ENCODE data around the gene ATP6V1G2.

Gene ATP6V1G2

DNA sequence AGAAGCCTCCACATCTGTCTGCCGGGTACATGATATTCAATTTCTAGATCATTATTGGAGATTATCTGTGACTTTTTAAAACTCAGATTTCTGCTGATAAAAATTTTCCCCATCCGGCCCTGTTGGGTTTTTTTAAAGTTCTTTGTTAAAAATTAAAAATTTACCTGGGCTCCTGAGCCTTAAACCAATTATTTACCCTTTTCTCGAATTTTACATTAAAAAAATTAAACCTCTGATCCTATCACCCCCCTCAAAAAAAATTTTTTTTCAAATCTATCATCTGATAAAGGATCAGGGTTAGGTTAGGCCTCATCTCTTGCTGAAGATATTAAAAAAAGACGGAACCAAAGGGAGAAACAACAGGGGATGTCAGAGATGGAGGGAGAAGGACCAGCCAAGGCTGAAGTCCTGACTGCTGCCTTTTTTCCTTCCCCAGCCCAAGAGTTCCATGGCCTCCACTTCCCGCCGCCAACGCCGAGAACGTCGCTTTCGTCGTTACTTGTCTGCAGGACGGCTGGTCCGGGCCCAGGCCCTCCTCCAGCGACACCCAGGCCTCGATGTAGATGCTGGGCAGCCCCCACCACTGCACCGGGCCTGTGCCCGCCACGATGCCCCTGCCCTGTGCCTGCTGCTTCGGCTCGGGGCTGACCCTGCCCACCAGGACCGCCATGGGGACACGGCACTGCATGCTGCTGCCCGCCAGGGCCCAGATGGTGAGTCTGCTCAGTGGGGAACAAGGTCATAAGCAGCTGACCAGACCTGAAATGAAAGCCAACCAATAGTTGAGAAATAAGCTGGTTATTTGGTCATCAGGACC, 1.5 kb upstream of the ATP6V1G2 start:
- peak; percentile 8 for DNase-seq (ENCODE audit: low spot score)

DNA sequence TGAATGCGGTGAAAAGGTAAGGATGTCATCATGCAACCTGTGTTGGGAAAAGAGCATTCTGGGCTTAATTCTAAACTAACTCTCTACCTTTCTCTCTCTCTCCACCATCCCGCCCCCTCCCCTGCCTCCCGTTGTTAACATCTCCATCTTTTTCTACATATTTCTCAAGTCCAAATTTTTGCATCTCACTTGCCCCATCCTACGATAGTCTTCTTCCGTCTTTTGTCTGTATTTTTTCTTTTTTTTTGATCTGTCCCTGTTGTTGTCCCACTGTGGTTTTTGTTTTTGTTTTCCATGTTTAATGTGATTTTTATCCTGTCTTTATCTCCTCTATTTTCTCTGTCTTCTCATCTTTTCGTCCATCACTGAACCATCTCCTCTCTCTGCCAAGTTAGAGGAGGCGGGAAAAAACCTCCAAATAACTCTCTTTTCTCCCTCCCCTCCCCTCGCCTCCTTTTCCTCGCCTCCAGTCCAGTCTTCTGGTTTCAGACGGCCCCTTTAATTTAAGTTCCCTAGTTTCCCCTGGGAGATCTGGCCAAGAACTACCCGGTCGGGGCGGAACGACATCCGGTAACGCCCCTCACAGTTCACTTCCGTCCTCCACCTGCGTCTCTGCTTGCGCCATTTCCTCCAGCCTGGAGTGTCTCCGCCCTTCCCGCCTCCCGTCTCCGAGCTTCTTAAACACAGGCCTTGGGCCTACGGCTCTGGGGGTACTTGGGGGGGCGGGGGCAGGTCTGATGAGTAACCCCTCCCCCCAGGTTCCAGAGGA, 734 bp upstream of the ATP6V1G2 start, which contains the start of gene NFKBIL1:
Gene NFKBIL1 (plus strand): TSS at position 651 of the 769 bp plus-strand sequence. CDS start 87 bp downstream, at position 738.
- peak; percentile 97 for DNase-seq (ENCODE audit: low spot score)

DNA sequence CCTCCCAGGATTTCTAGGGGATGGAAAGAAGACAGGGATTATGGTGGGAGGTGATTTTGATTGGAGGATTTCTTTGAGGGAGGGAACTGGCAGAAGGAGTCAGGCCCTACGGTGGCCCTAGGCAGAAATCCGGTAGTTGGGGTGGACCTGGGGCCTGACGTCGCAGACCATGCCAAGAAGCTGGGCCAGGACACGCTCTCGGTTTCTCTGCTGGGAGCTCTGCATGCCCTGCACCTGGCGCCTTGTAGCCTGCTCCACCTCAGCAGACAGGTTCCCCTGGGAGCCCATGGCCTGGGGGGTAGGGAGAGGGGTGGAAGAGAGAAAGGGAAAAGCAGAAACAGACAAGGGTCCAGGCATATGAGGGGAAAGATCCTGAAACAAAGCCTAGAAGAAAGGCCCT, 1.1 kb downstream of the ATP6V1G2 start:
- DNase-seq (ENCODE audit: low spot score): no peak

DNA sequence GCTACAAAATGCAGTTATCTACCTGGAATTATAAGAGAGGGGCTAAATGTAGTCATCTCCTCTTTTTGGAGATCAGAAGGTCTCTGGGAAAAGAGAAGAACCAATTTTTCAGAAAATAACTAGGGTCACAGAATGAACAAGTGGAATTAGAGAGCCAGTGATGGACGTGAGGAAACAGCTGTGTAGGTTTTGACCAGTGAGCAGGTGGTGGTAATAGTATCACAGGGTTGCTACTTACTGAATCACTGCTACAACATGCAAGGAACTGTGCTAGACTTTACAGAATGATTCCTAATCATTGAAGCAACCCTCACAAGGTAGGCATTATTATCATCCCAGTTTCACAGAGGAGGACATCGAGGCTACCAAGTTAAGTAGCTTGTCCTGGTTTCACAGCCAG, 1.7 kb downstream of the ATP6V1G2 start:
- no peak for DNase-seq (ENCODE audit: low spot score)

DNA sequence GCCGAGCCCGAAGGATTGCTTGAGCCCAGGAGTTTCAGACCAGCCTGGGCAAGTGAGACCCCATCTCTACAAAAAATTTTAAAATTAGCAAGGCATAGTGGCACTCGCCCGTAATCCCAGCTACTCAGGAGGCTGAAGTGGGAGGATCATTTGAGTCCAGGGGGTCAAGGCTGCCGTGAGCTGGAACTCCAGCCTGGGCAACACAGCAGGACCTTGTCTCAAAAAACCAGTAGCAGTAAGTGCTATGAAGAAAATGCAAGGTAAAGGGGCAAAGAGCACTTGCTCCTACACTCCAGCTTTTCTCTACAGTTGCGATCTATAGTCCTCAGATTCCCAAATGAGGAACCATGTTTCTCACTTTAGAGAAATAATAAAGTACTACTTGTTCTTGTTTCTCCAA, 2.8 kb downstream of the ATP6V1G2 start:
- DNase-seq (ENCODE audit: low spot score): no peak

DNA sequence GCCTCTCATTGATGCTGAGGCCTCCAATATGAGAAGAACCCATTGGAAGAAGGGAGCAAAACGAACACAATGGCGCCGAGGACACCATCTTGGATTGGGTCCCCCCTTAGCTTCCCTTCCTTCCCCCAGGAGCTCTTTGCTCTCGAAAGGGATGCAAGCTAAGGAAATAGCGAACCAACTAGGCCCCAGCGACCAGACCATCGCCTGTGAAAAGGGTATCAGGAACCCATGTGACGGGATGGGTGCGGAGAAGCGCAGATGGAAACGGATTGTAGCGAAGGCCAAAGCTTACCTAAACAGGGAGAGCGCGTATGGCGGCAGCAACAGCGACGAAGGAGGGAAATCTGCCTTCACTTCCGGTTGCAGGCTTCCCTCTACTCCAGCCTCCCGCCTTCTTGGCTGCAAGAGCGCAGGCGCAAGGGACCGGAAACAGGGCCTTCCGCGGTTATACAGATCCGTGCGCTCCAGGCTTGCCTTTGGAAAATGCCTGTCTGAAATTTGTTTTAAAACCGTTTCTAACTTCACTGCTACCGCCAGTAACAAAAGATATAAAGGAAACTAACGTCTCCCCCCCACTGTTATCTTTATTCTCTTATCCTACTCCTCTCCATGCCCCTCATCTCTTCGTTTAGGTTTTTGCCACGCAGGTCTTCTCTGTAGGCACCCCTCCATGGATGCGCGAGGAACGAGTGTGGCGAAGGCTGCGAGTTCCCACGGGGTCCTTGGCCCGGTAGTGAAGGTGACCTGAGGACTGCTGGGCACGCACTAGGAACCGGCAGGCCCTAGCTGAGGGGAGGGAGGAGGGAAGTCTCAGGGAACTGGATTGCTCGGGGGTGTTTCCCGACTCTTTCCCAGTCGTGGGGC, 4.5 kb downstream of the ATP6V1G2 start, which contains the start of gene DDX39B:
Gene DDX39B (minus strand): TSS at position 346 of the 864 bp plus-strand sequence. CDS start 1,471 bp downstream, outside the sequence.
- peak; percentile 97 for DNase-seq (ENCODE audit: low spot score)

DNA sequence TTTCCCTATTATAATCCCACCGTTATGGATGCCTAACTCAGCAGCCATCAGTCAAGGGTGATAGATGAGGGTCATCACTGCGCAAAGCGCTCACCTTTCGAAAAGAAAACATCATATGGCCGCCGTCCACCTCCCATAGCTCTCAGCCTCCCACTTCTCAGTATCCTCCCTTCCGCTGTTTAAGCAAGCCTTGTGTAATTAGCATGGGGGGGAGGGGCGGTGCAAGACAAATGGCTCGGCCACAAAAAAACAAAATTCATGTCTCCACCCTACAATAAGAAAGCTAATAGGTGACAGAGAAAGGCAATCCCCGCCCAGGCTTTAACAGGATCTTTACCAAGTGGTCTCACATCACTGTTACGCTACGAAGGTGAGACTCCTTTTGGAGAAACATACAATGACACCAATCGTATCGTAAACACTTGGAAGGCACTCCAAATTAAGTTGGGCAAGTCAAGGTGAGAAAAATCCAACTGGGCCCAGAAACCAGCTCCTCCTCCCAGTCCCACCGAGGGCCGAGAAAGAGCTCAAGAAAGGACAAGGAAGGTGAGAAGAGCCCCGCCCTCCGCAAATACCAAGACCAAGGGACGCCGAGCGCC, 5.2 kb downstream of the ATP6V1G2 start:
- DNase-seq (ENCODE audit: low spot score): peak; percentile 77

DNA sequence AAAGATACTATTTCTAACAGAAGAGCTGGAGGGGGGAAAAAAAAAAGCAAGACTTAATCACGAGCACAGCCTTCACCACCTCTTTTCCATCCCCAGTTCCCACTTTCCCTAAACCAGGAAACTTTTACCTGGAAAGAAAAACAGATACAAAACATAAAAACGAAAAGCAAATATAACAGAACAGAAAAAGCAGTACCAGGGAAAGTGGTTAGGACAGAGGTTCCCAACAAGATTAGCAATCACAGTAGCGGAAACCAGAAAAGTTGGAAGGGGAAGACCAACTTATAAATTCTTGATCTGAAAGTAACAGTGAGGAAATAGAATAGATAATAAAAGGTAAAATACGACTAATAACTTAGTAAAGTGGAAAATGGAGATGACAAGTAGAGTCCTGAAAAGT, 5.8 kb downstream of the ATP6V1G2 start:
- no peak for DNase-seq (ENCODE audit: low spot score)

DNA sequence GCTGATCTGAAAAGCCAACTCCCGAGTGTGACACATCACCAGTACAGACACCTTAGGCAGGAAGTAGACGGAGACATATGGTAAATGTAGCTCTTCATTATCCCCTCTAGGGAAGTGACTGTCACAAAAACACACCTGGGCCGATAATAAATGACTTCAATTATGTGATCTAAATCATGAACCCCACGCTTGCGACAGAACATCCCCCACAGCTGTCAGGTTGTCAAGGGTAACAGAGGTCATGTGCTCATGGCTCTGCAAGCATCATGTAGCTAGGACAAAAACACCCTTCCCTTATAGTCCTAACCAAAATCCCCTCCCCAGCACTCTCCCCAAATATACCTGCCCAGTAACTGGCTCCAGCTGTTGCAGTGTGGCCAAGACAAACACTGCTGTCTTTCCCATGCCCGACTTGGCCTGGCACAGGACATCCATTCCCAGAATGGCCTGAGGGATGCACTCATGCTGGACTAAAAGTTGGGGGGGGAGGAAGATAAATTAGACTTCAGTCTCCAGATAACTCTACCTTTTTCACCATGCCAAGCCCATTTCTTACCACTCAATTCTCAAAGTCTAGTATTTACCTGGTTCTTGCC, 7.5 kb downstream of the ATP6V1G2 start:
- DNase-seq (ENCODE audit: low spot score): no peak

DNA sequence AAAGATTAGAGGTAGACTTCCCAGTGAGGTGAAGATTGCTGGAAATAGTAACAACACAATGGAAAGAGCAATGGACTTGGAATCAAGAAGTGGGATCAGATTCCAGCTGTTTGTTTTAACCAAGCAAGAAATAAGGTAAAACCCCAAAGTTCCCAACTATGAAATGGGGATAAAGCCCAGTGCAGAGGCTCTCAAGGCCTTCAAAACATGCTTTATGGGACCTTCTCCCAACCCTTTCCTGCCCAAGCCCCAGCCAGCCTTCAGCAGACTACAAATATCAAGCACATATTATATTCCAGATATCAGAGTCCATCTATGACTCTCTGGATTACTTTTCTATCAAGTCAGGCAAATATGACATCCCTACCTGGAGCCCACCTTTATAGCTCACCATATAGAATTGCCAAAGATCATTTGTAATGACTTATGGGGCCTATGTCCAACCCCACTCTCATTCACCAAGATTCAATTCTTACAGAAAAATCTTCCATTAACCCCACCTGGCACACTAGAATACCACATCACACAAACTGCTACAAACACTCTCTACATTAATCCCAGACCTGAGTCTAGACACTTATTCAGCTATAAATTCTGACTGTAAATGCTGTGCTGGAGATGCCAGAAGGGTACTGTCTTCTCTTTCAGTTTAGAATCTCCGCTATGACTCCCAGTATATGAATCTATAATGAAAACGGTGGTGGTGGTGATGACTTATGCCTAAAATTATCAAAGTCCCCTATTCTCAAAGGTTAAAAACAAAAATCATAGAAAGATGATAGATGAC, 10.7 kb downstream of the ATP6V1G2 start:
- no peak for DNase-seq (ENCODE audit: low spot score)

DNA sequence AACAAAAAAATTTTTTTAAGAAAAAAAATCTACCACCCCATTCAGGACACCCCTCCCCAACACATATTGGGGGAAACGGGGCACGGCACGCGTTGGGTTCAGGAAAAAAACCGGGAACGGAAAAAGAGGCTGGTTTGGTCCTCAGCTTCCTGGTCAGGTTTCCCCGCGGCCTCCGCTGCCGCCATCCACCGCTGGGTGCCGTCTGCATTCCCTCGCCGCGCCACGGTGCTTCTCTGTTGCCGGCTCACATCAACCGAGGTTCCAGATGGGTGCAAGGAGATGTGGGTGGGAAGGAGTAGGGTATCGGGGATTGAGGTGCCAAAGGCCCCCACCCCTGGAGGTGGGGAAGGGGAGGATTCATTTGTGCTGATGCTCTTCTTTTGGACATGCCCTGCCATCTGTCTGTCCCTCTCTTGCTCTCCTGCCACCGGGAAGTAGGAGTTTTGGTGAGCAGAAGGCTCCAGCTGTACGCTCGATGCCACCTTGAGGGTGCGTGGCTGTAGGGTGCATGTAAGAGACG, 11.8 kb downstream of the ATP6V1G2 start:
- no peak for DNase-seq (ENCODE audit: low spot score)

DNA sequence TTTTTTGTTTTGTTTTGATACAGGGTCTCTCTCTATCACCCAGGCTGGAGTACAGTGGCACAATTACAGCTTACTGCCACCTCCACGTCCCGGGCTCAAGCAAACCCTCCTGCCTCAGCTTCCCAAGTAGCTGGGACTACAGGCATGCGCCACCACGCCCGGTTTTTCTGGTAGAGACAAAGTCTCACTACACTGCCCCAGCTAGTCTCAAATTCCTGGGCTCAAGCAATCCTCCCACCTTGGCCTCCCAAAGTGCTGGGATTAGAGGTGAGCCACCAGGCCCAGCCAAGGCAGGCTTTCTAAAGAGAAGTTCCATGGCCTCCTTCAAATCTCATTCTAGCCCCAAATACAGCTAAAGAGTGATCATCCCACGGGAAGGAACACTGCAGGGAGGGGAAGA, 12.4 kb downstream of the ATP6V1G2 start:
- no peak for DNase-seq (ENCODE audit: low spot score)

DNA sequence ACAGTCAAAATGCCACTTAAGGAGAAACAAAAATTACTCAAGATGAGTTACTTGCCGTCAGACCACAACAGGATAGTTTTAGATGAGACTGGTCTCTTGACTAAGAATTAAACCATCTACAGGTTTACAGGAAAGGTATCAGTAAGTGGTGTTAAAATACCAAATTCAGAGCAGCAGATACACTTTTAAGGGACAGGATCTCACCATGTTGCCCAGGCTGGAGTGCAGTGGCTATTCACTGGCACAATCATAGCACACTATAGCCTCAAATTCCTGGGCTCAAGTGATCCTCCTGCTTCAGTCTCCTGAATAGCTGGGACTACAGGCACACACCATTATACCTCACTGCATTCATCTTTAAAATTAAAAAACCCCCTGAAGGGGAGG, 13.0 kb downstream of the ATP6V1G2 start:
- no peak for DNase-seq (ENCODE audit: low spot score)

DNA sequence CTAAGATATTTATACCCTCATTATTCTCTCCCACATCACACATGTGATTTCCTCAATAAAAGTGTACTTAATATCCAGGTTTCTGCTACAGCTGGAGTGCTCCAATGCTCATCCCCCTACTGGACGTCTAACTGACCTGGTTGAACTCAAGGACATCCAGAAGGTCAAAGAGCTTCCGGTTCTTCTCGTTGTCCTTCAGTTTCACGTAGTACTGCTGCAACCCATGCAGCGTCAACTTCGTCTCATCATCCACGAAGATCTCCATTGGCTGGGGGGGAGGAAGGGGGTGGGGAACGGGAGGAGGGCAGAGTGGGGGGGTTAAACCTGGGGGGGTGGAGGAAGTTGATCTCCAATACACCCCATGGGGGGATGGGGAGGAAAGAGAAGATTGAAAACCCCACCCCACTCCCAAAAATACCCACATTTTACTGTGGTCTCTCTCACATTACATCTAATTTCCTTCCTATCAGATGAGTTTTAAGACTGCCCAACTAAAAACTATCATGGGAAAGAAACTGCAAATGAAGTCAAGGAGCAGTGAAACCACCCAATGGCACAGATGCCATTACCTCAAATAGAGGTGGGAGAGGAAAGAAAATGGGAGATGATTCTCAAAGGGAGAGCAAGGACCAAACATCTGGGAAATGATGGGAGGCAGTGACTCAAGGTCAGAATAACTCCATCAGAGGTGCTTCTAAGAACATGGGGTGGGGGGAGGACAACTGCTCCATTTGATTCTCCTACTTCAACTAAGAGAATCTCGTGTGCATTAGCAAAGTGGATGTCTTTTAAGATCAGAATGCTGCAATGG, 13.6 kb downstream of the ATP6V1G2 start:
- DNase-seq (ENCODE audit: low spot score): no peak

DNA sequence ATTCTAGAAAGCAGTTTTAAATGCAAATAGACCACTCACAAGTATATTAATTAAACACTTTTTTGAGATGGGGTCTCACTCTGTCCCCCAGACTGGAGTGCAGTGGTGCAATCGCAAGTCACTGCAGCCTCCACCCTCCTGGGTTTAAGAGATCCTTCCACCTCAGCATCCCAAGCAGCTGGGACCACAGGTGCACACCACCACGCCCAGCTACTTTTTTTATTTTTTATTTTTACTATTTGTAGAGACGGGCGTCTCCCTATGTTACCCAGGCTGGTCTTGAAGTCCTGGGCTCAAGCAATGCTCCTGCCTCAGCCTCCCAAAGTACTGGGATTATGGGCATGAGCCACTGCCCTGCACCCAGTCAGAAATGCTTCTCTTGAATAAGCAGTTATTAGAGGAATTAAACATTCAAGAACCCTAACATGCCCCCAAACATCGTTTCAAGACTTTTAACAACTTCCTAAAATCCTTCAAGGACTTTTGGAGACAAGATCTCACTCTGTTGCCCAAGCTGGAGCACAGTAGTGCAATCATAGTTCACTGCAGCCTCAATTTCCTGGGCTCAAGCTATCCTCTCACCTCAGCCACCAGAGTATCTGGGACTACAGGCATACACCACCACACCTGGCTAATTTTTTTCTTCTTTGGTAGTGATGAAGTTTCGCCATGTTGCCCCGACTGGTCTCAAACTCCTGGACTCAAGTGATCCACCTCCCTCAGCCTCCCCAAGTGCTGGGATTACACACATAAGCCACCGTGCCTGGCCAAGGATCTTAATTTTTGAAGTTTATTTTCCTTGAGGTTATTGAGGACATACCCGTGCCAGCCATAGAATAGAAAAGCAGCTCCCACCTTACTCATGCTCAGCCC, 14.4 kb downstream of the ATP6V1G2 start:
- DNase-seq (ENCODE audit: low spot score): peak; percentile 16

DNA sequence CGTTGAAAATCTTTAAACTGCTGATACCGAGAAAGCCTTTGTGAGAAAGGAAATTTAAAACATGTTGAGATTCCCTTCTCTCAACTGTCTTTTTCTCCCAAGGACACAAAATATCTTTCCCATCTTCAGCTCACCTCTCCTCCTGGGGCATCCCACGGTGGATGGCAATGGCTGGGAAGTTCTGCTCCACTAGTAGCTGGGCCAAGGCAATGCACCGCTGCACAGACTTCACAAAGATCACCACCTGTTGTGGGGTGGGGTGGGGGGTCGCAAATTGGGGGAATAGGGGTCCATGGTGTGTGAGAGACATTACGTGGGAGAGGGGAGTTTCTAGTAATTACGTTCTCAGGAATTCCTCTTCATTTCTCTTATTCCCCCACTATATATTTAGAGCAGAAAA, 15.2 kb downstream of the ATP6V1G2 start:
- peak; percentile 6 for DNase-seq (ENCODE audit: low spot score)

DNA sequence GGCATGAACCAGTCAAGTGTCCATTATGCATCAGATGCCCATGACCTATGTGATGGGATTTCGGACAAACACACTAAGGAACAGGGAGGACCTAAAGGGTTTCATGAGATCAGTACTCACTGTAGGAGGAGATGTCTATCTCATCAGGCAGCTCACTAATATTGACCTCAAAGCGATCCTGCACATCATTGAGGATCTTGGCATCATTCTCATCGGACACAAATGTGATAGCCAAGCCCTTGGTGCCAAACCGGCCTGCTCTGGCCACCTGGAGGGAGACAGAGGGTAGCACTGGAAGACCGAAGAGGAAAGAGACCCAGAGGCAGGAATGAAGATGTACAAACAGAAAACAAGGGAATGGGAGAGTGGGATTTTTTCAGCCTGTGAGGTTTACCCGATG, 15.7 kb downstream of the ATP6V1G2 start:
- DNase-seq (ENCODE audit: low spot score): peak; percentile 15

Measured in NAMALWA (cell line).